PC-3 (cell line): ENCODE data around the gene NOA1. TPM values are rescaled to one million over a fixed set of nuclear protein-coding genes. Genes with fewer than 3 reads are reported as not detected.

Source experiments
- ATAC-seq: fragments of 200-7000 bp; cut with Tn5 transposase; 2 replicates; pipeline ENCODE4 v1.9.1; 2020; ENCODE audit warnings: mild to moderate bottlenecking, moderate library complexity
- BruUV-seq: library from RNA; stranded (reverse); fragments of 400-500 nt; replicated peaks from 2 replicates; lab custom pipeline; 2021; lab: Mats Ljungman, UMichigan
- CTCF ChIA-PET: fragments of 300-600 bp; sonication (Branson Sonifier 250); formaldehyde crosslinking; loops from one replicate; lab custom pipeline; 2022; ENCODE audit warnings: antibody characterized with exemption; lab: Charles Lee
- POLR2A ChIA-PET: fragments of 300-600 bp; sonication (Branson Sonifier 250); formaldehyde crosslinking; loops from one replicate; lab custom pipeline; 2022; ENCODE audit warnings: antibody characterized with exemption; ENCODE audit not compliant: unreplicated experiment; lab: Charles Lee
- DNase-seq: peaks from one replicate; pipeline ENCODE4 v3.0.0-alpha.2; 2015
- H2AFZ ChIP-seq: fragments of 300-600 bp; sonication (generic); 2 replicates; pipeline ENCODE4 v1.6.0; 2016; ENCODE audit warnings: antibody characterized with exemption, low read length
- H3F3A ChIP-seq: fragments of 300-600 bp; sonication (generic); one replicate; pipeline ENCODE4 v1.6.0; 2017; ENCODE audit warnings: antibody characterized with exemption, low read length, control low read depth, mild to moderate bottlenecking; ENCODE audit not compliant: unreplicated experiment
- H3K27ac ChIP-seq: fragments of 300-600 bp; sonication (generic); 2 replicates; pipeline ENCODE4 v1.5.1; 2016; ENCODE audit warnings: mild to moderate bottlenecking, low read length
- H3K27me3 ChIP-seq: fragments of 300-600 bp; sonication (generic); 2 replicates; pipeline ENCODE4 v1.6.1; 2016; ENCODE audit warnings: low read length, mixed read lengths
- H3K36me3 ChIP-seq: fragments of 300-600 bp; sonication (generic); 2 replicates; pipeline ENCODE4 v1.6.1; 2016; ENCODE audit warnings: low read depth, mixed run types, low read length, mixed read lengths
- H3K4me1 ChIP-seq: fragments of 300-600 bp; sonication (generic); 2 replicates; pipeline ENCODE4 v1.5.1; 2016; ENCODE audit warnings: low read length; ENCODE audit not compliant: insufficient read depth
- H3K4me2 ChIP-seq: fragments of 300-600 bp; sonication (generic); 2 replicates; pipeline ENCODE4 v1.6.0; 2016; ENCODE audit warnings: low read length
- H3K4me3 ChIP-seq: fragments of 300-600 bp; sonication (generic); 2 replicates; pipeline ENCODE4 v1.5.1; 2016; ENCODE audit warnings: mild to moderate bottlenecking, low read length, mixed read lengths
- H3K79me2 ChIP-seq: fragments of 300-600 bp; sonication (generic); 2 replicates; pipeline ENCODE4 v1.6.1; 2017; ENCODE audit warnings: low read length, mixed read lengths
- H3K9ac ChIP-seq: fragments of 300-600 bp; sonication (generic); 2 replicates; pipeline ENCODE4 v1.6.0; 2016; ENCODE audit warnings: mild to moderate bottlenecking, low read length
- H3K9me2 ChIP-seq: fragments of 300-600 bp; sonication (generic); replicated peaks from 2 replicates; pipeline ENCODE4 v1.6.1; 2016; ENCODE audit warnings: mixed run types, low read length, mixed read lengths
- H3K9me3 ChIP-seq: fragments of 300-600 bp; sonication (generic); 2 replicates; pipeline ENCODE4 v1.6.1; 2016; ENCODE audit warnings: low read length, mixed read lengths
- H4K20me1 ChIP-seq: fragments of 300-600 bp; sonication (generic); 2 replicates; pipeline ENCODE4 v1.6.1; 2016; ENCODE audit warnings: low read length, mixed read lengths
- EZH2 ChIP-seq: fragments of 300-600 bp; sonication (generic); IDR thresholded peaks from one replicate; pipeline ENCODE4 v1.6.1; 2017; ENCODE audit warnings: antibody characterized with exemption, mild to moderate bottlenecking, low read length; ENCODE audit not compliant: unreplicated experiment
- EZH2phosphoT487 ChIP-seq: fragments of 300-600 bp; sonication (generic); IDR thresholded peaks from 2 replicates; pipeline ENCODE4 v1.6.1; 2018; ENCODE audit warnings: mild to moderate bottlenecking, antibody characterized with exemption, low read length, borderline replicate concordance
- intact Hi-C: fragments of 100-400 bp; cut with micrococcal nuclease; formaldehyde crosslinking; loops from 2 replicates; pipeline ENCODE4 v1.9.0; 2023
- total RNA-seq: library from RNA; depleted of rRNA; stranded (reverse); fragments of >200 nt; gene quantifications from 2 replicates; pipeline ENCODE4 v1.2.3, GENCODE V29; 2014
- TF ChIP-seq, protein P1 (sequence below): fragments of 300-600 bp; sonication (generic); conservative IDR thresholded peaks from 2 replicates; pipeline ENCODE4 v1.5.1; 2017; ENCODE audit warnings: antibody characterized with exemption, low read depth, mild to moderate bottlenecking, low read length

Gene NOA1
- total RNA-seq, 1 experiment from 2014 or later = 33.1 TPM

DNA sequence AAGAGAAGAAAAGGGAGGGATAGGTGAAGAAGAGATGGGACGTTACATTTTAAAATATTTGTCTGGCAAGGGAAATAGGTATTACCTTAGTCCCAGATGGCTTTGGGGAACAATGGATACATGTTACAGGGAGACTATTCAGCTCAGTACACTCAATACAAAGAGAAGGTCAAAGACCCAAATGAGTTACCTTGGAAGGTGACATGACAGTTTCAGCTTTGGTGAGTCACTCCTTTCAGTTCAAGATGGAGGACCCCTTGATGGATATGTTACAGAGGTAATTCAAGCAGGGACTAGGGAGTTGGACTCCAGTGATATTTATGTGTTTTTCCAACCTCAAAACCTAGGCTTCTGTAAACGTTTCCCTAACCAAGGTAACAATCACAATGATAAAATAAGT lies 5.0 kb downstream of the NOA1 start:
- Histone ChIP-seq H3K9me2 (no peaks in the 10 kb centered on the region), H2AFZ (no peak overlapping the region), H3F3A (no peaks in the 10 kb centered on the region), H3K4me2 (no peak overlapping the region), H3K9ac (no peak overlapping the region), H3K27me3 (no peaks in the 10 kb centered on the region), H3K36me3 (peaks cover 55% of the 10 kb centered on the region), H3K9me3 (peaks cover 11% of the 10 kb centered on the region; the same call in 1 of the 2 replicates), H3K27ac (no peak overlapping the region), H3K4me3 (no peak overlapping the region), H4K20me1 (peaks cover 17% of the 10 kb centered on the region), H3K4me1 (0 out of 2 replicates have a peak, but pooled peaks cover 4% of the 10 kb centered on the region), H3K79me2 (peaks cover 53% of the 10 kb centered on the region)
- ChIA-PET CTCF (no interaction called here), POLR2A (no interaction called here)
- intact Hi-C loops = no loop called here
- no peak for DNase-seq
- TF ChIP-seq, protein P1, sequence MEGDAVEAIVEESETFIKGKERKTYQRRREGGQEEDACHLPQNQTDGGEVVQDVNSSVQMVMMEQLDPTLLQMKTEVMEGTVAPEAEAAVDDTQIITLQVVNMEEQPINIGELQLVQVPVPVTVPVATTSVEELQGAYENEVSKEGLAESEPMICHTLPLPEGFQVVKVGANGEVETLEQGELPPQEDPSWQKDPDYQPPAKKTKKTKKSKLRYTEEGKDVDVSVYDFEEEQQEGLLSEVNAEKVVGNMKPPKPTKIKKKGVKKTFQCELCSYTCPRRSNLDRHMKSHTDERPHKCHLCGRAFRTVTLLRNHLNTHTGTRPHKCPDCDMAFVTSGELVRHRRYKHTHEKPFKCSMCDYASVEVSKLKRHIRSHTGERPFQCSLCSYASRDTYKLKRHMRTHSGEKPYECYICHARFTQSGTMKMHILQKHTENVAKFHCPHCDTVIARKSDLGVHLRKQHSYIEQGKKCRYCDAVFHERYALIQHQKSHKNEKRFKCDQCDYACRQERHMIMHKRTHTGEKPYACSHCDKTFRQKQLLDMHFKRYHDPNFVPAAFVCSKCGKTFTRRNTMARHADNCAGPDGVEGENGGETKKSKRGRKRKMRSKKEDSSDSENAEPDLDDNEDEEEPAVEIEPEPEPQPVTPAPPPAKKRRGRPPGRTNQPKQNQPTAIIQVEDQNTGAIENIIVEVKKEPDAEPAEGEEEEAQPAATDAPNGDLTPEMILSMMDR = no peak
- TF ChIP-seq EZH2phosphoT487 = no peak
- no TSS peak for BruUV-seq
- no peak for ATAC-seq

DNA sequence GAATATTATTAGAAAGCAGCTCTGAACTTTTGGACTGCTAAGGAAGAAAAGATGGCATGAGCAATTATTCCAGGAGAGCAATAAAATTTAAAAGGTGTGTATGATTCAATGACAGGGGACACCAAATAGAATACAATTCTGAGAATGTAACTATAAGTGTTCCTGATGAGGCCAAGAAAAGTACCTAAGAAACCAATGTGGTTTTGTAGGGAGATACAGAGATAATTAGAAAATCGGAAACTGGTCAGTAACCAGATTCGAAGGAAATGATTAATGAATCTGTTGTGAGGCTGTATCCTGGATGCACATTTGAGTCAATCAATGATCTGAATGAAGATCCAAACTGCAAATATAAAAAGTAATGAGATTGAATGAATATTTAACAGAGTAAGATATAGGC lies 6.0 kb downstream of the NOA1 start:
- Histone ChIP-seq H3K4me1 (0 out of 2 replicates have a peak, but pooled peaks cover 4% of the 10 kb centered on the region), H2AFZ (no peak overlapping the region), H3F3A (no peaks in the 10 kb centered on the region), H3K9ac (no peak overlapping the region), H3K4me3 (no peak overlapping the region), H3K36me3 (peaks cover 64% of the 10 kb centered on the region), H4K20me1 (peaks cover 14% of the 10 kb centered on the region), H3K27me3 (no peaks in the 10 kb centered on the region), H3K9me3 (peaks cover 11% of the 10 kb centered on the region; the same call in 1 of the 2 replicates), H3K79me2 (peaks cover 43% of the 10 kb centered on the region), H3K4me2 (no peak overlapping the region), H3K9me2 (no peaks in the 10 kb centered on the region), H3K27ac (no peak overlapping the region)
- no peak for DNase-seq
- ChIA-PET CTCF (no interaction called here), POLR2A (no interaction called here)
- TF ChIP-seq, protein P1 = no peak
- TF ChIP-seq EZH2phosphoT487 (no peak), EZH2 (no peak)
- no peak for ATAC-seq
- intact Hi-C loops = no loop called here
- no TSS peak for BruUV-seq

DNA sequence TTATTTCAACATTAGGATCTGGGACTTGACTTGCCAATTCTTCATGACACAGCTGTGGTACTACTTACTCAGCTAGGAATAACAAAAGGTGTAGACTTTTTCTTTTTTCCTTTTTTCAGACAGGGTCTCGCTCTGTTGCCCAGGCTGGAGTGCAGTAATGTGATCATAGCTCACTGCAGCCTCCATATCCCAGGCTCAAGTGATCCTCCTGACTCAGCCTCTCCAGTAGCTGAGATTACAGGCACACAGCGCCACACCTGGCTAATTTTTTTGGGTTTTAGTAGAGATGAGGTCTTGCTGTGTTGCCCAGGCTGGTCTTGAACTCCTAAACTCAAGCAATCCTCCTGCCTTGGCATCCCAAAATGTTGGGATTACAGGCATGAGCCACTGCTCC lies 16.3 kb downstream of the NOA1 start:
- Histone ChIP-seq H3K4me2 (no peak overlapping the region), H3F3A (peaks cover 8% of the 10 kb centered on the region), H3K9me3 (no peaks in the 10 kb centered on the region), H3K27ac (no peak overlapping the region), H2AFZ (no peak overlapping the region), H3K9ac (no peak overlapping the region), H3K9me2 (no peaks in the 10 kb centered on the region), H3K36me3 (peaks cover 16% of the 10 kb centered on the region), H4K20me1 (no peaks in the 10 kb centered on the region), H3K27me3 (no peaks in the 10 kb centered on the region), H3K4me1 (peaks cover 7% of the 10 kb centered on the region; the same call in 1 of the 2 replicates), H3K79me2 (no peaks in the 10 kb centered on the region), H3K4me3 (no peak overlapping the region)
- BruUV-seq = TSS peak; percentile 3
- no peak for ATAC-seq
- ChIA-PET CTCF (interaction anchor here (0.6 kb wide), 1 partner anchor 112 kb away, joined by 6 read pairs; no protein-coding TSS in a partner anchor), POLR2A (interaction anchor here (0.6 kb wide), 1 partner anchor 465 kb away, joined by 5 read pairs; no protein-coding TSS in a partner anchor)
- intact Hi-C loops = loop anchor here (2.0 kb wide), 1 partner anchor 16 kb away; the partner anchor contains the start of gene NOA1
- TF ChIP-seq EZH2 (no peak), EZH2phosphoT487 (no peak)
- TF ChIP-seq, protein P1 = no peak
- DNase-seq = no peak
